Astrocyte of the spinal cord (primary cell): ENCODE measurements around the gene PALLD.

Experiments used
- DNase-seq: peaks from one replicate; pipeline ENCODE4 v3.0.0; 2011; ENCODE audit warnings: low read depth, low spot score
- H3K4me3 ChIP-seq: 2 replicates; pipeline ENCODE4 v1.5.1; 2011; ENCODE audit warnings: low read depth, mild to moderate bottlenecking, low read length, moderate library complexity
- CTCF ChIP-seq: IDR thresholded peaks from 2 replicates; pipeline ENCODE4 v1.5.1; 2012; ENCODE audit warnings: low read depth, mild to moderate bottlenecking, low read length, inconsistent platforms
- in situ Hi-C: cut with HindIII; loops from 2 replicates; pipeline ENCODE4 v1.10.0; 2017; ENCODE audit warnings: low sequenced_read_pairs

Gene PALLD

GRCh38 chr4:168522356-168522755, 25.5 kb downstream of the PALLD start:
- in situ Hi-C loops: no loop called here
- H3K4me3 ChIP-seq: no peak overlapping the region
- no peak for DNase-seq
- TF ChIP-seq CTCF: no peak

GRCh38 chr4:168522829-168523489, 26.1 kb downstream of the PALLD start:
- in situ Hi-C loops: no loop called here

GRCh38 chr4:168524006-168524405, 27.2 kb downstream of the PALLD start:
- in situ Hi-C loops: no loop called here
- DNase-seq: peak; percentile 69
- no peak overlapping the region for H3K4me3 ChIP-seq
- TF ChIP-seq CTCF: no peak

More at GRCh38 chr4:168522829-168523489, 26.1 kb downstream of the PALLD start:
- no peak overlapping the region for H3K4me3 ChIP-seq
- no peak for TF ChIP-seq CTCF
- no peak for DNase-seq

GRCh38 chr4:168524897-168525296, 28.0 kb downstream of the PALLD start:
- TF ChIP-seq CTCF: no peak
- no peak overlapping the region for H3K4me3 ChIP-seq
- in situ Hi-C loops: no loop called here

GRCh38 chr4:168527560-168527959, 30.7 kb downstream of the PALLD start:
- in situ Hi-C loops: no loop called here
- TF ChIP-seq CTCF: no peak
- H3K4me3 ChIP-seq: no peak overlapping the region
- no peak for DNase-seq

More at GRCh38 chr4:168524897-168525296, 28.0 kb downstream of the PALLD start:
- DNase-seq: no peak

GRCh38 chr4:168528131-168528949, 31.5 kb downstream of the PALLD start:
- in situ Hi-C loops: no loop called here
- no peak for TF ChIP-seq CTCF
- peak; percentile 57 for DNase-seq
- no peak overlapping the region for H3K4me3 ChIP-seq
